ENCODE data around the gene TMEM17. TPM values are rescaled to one million over a fixed set of nuclear protein-coding genes. Genes with fewer than 3 reads are reported as not detected.
A peak's percentile ranks its signal among the peaks of the same experiment; 100 is the strongest.

The TMEM17 gene
- total and polyA plus RNA-seq, 2 of the 13 experiments (the other 11 are each of a cell fraction or from before 2014, with no cell fraction given): 0.22 to 0.50 TPM

DNA sequence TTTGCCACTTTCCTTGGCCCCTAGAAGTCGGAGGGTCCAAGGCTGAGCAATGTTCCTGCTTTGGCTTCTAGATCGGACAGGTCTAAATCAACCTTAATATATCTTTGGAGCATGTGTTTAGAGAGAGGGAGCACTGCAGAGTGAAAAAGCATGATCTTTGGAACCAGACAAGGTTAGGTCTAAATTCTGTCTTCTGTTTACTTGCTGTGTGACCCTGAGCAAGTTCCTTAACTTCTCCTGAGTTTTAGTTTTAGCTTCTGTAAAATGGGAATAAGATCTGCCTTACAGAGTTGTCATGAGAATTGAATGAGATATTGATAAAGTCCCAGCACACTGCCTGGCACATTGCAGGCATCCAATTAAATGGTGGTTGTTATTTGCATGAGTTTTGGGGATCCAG lies 13.9 kb downstream of the TMEM17 start (continued):
- no peak for TF ChIP-seq MIER3 (CRISPR knock-in tag; IDR thresholded peaks at IDR 0.05; ENCODE audit: borderline replicate concordance)
- TF ChIP-seq, protein P1, sequence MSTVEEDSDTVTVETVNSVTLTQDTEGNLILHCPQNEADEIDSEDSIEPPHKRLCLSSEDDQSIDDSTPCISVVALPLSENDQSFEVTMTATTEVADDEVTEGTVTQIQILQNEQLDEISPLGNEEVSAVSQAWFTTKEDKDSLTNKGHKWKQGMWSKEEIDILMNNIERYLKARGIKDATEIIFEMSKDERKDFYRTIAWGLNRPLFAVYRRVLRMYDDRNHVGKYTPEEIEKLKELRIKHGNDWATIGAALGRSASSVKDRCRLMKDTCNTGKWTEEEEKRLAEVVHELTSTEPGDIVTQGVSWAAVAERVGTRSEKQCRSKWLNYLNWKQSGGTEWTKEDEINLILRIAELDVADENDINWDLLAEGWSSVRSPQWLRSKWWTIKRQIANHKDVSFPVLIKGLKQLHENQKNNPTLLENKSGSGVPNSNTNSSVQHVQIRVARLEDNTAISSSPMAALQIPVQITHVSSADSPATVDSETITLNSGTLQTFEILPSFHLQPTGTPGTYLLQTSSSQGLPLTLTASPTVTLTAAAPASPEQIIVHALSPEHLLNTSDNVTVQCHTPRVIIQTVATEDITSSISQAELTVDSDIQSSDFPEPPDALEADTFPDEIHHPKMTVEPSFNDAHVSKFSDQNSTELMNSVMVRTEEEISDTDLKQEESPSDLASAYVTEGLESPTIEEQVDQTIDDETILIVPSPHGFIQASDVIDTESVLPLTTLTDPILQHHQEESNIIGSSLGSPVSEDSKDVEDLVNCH (CRISPR knock-in tag; IDR thresholded peaks at IDR 0.05): no peak
- TF ChIP-seq, protein P2, sequence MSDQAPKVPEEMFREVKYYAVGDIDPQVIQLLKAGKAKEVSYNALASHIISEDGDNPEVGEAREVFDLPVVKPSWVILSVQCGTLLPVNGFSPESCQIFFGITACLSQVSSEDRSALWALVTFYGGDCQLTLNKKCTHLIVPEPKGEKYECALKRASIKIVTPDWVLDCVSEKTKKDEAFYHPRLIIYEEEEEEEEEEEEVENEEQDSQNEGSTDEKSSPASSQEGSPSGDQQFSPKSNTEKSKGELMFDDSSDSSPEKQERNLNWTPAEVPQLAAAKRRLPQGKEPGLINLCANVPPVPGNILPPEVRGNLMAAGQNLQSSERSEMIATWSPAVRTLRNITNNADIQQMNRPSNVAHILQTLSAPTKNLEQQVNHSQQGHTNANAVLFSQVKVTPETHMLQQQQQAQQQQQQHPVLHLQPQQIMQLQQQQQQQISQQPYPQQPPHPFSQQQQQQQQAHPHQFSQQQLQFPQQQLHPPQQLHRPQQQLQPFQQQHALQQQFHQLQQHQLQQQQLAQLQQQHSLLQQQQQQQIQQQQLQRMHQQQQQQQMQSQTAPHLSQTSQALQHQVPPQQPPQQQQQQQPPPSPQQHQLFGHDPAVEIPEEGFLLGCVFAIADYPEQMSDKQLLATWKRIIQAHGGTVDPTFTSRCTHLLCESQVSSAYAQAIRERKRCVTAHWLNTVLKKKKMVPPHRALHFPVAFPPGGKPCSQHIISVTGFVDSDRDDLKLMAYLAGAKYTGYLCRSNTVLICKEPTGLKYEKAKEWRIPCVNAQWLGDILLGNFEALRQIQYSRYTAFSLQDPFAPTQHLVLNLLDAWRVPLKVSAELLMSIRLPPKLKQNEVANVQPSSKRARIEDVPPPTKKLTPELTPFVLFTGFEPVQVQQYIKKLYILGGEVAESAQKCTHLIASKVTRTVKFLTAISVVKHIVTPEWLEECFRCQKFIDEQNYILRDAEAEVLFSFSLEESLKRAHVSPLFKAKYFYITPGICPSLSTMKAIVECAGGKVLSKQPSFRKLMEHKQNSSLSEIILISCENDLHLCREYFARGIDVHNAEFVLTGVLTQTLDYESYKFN (CRISPR knock-in tag; conservative IDR thresholded peaks at IDR 0.05): peak; percentile 65
- TF ChIP-seq RBM22 (optimal IDR thresholded peaks at IDR 0.05; ENCODE audit: low read length): no peak
- no peak for TF ChIP-seq NFKB2 (CRISPR knock-in tag; IDR thresholded peaks at IDR 0.05; ENCODE audit: borderline replicate concordance)
- no peak for TF ChIP-seq ZNF24 (IDR thresholded peaks at IDR 0.05)
- TF ChIP-seq MEF2D (CRISPR knock-in tag; IDR thresholded peaks at IDR 0.05): 0 out of 2 replicates have a peak, but pooled peaks have one; percentile 16
- peak; percentile 72 for TF ChIP-seq ZNF670 (CRISPR knock-in tag; IDR thresholded peaks at IDR 0.05; ENCODE audit: borderline replicate concordance)
- TF ChIP-seq MED13 (CRISPR knock-in tag; IDR thresholded peaks at IDR 0.05): no peak
- TF ChIP-seq, protein P3, sequence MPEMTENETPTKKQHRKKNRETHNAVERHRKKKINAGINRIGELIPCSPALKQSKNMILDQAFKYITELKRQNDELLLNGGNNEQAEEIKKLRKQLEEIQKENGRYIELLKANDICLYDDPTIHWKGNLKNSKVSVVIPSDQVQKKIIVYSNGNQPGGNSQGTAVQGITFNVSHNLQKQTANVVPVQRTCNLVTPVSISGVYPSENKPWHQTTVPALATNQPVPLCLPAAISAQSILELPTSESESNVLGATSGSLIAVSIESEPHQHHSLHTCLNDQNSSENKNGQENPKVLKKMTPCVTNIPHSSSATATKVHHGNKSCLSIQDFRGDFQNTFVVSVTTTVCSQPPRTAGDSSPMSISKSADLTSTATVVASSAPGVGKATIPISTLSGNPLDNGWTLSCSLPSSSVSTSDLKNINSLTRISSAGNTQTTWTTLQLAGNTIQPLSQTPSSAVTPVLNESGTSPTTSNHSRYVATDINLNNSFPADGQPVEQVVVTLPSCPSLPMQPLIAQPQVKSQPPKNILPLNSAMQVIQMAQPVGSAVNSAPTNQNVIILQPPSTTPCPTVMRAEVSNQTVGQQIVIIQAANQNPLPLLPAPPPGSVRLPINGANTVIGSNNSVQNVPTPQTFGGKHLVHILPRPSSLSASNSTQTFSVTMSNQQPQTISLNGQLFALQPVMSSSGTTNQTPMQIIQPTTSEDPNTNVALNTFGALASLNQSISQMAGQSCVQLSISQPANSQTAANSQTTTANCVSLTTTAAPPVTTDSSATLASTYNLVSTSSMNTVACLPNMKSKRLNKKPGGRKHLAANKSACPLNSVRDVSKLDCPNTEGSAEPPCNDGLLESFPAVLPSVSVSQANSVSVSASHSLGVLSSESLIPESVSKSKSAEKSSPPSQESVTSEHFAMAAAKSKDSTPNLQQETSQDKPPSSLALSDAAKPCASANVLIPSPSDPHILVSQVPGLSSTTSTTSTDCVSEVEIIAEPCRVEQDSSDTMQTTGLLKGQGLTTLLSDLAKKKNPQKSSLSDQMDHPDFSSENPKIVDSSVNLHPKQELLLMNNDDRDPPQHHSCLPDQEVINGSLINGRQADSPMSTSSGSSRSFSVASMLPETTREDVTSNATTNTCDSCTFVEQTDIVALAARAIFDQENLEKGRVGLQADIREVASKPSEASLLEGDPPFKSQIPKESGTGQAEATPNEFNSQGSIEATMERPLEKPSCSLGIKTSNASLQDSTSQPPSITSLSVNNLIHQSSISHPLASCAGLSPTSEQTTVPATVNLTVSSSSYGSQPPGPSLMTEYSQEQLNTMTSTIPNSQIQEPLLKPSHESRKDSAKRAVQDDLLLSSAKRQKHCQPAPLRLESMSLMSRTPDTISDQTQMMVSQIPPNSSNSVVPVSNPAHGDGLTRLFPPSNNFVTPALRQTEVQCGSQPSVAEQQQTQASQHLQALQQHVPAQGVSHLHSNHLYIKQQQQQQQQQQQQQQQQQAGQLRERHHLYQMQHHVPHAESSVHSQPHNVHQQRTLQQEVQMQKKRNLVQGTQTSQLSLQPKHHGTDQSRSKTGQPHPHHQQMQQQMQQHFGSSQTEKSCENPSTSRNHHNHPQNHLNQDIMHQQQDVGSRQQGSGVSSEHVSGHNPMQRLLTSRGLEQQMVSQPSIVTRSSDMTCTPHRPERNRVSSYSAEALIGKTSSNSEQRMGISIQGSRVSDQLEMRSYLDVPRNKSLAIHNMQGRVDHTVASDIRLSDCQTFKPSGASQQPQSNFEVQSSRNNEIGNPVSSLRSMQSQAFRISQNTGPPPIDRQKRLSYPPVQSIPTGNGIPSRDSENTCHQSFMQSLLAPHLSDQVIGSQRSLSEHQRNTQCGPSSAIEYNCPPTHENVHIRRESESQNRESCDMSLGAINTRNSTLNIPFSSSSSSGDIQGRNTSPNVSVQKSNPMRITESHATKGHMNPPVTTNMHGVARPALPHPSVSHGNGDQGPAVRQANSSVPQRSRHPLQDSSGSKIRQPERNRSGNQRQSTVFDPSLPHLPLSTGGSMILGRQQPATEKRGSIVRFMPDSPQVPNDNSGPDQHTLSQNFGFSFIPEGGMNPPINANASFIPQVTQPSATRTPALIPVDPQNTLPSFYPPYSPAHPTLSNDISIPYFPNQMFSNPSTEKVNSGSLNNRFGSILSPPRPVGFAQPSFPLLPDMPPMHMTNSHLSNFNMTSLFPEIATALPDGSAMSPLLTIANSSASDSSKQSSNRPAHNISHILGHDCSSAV (CRISPR knock-in tag; IDR thresholded peaks at IDR 0.05; ENCODE audit: borderline replicate concordance): no peak
- no peak; the same call in 1 of the 2 replicates for TF ChIP-seq NR2F6 (IDR thresholded peaks at IDR 0.05)
- TF ChIP-seq NR2F6 (CRISPR knock-in tag; IDR thresholded peaks at IDR 0.05): peak; percentile 66; the same call in 1 of the 2 replicates
- no peak for TF ChIP-seq THYN1 (CRISPR knock-in tag; IDR thresholded peaks at IDR 0.05; ENCODE audit: borderline replicate concordance, low read depth)
- TF ChIP-seq ZNF879 (CRISPR knock-in tag; IDR thresholded peaks at IDR 0.05): no peak
- TF ChIP-seq KAT8 (CRISPR knock-in tag; IDR thresholded peaks at IDR 0.05): 0 out of 2 replicates have a peak, but pooled peaks have one; percentile 39
